Type B pancreatic cell (in vitro differentiated cells): ENCODE results near the gene ANG. TPM values are rescaled to one million over a fixed set of nuclear protein-coding genes. Genes with fewer than 3 reads are reported as not detected.

Experiments used
- DNase-seq: peaks from one replicate; pipeline ENCODE4 v3.0.0; 2021; ENCODE audit warnings: mixed read lengths; ENCODE audit not compliant: unreplicated experiment; ENCODE audit errors: extremely low spot score
- H3K27ac Mint-ChIP-seq: 2 replicates; pipeline ENCODE4 v1.8.0; 2021; ENCODE audit warnings: mild to moderate bottlenecking, mixed read lengths
- H3K27me3 Mint-ChIP-seq: 2 replicates; pipeline ENCODE4 v1.8.0; 2021; ENCODE audit warnings: mixed read lengths
- H3K36me3 Mint-ChIP-seq: 2 replicates; pipeline ENCODE4 v1.8.0; 2021; ENCODE audit warnings: mixed read lengths
- H3K4me1 Mint-ChIP-seq: one replicate; pipeline ENCODE4 v1.8.0; 2021; ENCODE audit warnings: mixed read lengths; ENCODE audit not compliant: unreplicated experiment
- H3K4me3 Mint-ChIP-seq: 2 replicates; pipeline ENCODE4 v1.8.0; 2021; ENCODE audit warnings: mild to moderate bottlenecking, mixed read lengths
- H3K9me3 Mint-ChIP-seq: 2 replicates; pipeline ENCODE4 v1.8.0; 2021; ENCODE audit warnings: mixed read lengths
- total RNA-seq: library from RNA; stranded (reverse); gene quantifications from 2 replicates; pipeline ENCODE4 v1.2.1, GENCODE V29; 2021; ENCODE audit warnings: low replicate concordance
- TF ChIP-seq, protein P1 (sequence below): fragments of 200-600 bp; sonication (generic); conservative IDR thresholded peaks from 2 replicates; pipeline ENCODE4 v1.5.0; 2021; ENCODE audit warnings: antibody characterized with exemption, mild to moderate bottlenecking

The ANG gene
- total RNA-seq, 1 donor from 2014 or later = 24.5 TPM

DNA sequence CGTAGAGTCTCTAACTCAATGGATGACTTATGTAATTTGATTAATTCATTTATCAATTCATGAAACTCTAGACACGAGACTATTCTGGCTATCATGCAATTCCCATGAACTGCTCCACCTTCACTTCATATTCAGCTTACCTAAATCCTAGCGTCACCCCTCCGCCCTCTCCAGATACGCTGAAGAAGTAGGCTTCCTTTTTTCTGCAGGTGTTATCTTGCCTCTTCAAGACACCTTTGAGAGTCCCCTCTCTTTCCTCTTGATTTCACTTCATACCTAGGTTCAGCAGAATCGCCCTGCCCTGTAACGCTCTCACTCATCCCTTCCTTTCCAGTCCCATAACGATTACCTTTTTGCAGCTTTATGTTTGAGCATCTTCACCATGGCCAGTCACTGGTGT lies 8.2 kb upstream of the ANG start:
- no peaks in the 10 kb centered on the region for H3K9me3 Mint-ChIP-seq
- peaks cover 22% of the 10 kb centered on the region for H3K27me3 Mint-ChIP-seq
- H3K4me3 Mint-ChIP-seq = no peak overlapping the region
- H3K27ac Mint-ChIP-seq = no peak overlapping the region
- H3K36me3 Mint-ChIP-seq = no peaks in the 10 kb centered on the region
- TF ChIP-seq, protein P1, sequence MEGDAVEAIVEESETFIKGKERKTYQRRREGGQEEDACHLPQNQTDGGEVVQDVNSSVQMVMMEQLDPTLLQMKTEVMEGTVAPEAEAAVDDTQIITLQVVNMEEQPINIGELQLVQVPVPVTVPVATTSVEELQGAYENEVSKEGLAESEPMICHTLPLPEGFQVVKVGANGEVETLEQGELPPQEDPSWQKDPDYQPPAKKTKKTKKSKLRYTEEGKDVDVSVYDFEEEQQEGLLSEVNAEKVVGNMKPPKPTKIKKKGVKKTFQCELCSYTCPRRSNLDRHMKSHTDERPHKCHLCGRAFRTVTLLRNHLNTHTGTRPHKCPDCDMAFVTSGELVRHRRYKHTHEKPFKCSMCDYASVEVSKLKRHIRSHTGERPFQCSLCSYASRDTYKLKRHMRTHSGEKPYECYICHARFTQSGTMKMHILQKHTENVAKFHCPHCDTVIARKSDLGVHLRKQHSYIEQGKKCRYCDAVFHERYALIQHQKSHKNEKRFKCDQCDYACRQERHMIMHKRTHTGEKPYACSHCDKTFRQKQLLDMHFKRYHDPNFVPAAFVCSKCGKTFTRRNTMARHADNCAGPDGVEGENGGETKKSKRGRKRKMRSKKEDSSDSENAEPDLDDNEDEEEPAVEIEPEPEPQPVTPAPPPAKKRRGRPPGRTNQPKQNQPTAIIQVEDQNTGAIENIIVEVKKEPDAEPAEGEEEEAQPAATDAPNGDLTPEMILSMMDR = no peak
- peaks cover 14% of the 10 kb centered on the region for H3K4me1 Mint-ChIP-seq
- DNase-seq = no peak

DNA sequence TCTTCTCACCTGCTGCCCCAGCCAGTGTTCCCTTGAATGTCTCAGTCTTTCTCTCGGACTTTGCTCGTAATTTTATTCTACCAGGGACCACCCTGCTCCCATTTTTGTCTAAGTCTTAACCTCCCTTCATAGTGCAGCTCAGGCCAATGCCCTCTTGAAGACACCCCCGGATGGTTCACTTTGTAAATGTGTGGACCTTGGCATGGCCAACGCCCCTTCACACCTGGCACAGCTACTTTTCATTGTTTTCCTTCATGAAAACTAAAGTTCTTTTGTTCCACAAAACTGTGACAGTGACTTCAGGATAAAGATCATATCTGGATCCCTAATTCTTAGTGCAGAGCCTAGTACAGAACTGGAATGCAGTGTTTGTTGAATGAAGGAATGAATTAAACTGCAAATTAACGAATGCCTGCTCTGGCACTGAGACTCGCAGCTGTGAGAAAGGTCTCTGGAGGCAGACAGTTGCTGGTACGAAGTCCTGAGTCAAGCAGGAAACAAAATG lies 7.7 kb upstream of the ANG start:
- Mint-ChIP-seq H3K9me3 (no peaks in the 10 kb centered on the region), H3K27ac (no peak overlapping the region), H3K36me3 (no peaks in the 10 kb centered on the region), H3K4me3 (no peak overlapping the region), H3K4me1 (peaks cover 14% of the 10 kb centered on the region), H3K27me3 (peaks cover 17% of the 10 kb centered on the region)
- DNase-seq = no peak
- TF ChIP-seq, protein P1 = no peak

DNA sequence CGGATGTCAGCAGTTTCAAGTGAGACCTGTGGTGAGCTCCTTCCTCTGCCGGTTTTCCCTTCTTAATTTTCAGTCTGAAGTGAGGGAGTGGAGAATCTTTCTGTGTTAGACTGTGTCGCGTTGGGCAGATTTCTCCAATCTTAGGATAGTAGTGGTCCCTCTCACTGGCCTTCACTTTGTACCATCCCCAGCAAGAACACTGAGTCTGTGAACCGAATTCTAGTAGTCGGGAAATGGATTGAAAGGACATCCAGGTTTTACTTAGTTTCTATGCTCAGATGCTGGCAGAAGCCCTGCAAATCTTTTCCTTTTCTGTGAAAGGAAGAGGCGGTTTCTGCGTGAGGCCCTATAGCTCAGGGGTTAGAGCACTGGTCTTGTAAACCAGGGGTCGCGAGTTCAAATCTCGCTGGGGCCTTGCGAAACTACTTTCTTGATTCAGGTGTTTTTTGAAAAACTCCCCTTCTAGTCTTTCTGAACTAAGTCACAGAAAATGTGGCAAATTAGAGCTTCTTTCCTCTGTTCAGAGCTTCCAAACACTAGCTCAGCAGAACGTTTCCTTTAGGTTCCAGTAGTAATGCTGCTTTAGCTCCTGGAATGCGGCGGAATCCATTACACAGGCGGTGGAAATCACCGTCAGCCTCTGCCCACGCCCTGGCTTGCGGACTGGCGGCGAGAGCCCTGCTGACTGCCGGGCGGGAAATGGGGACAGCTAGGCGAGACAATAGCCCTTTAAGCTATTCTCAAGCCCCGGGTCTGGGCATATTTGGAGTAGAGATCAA lies 7.0 kb upstream of the ANG start:
- TF ChIP-seq, protein P1 = no peak

DNA sequence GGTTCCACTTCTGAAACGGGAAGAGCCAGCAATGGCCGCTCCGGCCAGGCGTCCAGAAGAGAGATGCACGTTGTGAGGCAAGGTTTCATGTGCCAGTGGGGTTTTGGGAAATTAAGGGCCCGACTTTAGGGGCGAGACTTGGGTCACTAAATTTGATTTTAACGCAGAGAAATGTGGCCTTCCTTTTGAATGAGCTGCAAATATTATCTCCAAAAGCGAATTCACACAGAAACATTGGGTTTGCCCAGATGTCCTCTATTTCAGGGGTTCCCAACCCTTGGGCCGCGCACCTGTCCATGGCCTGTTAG lies 6.5 kb upstream of the ANG start:
- Mint-ChIP-seq H3K4me1 (peaks cover 19% of the 10 kb centered on the region), H3K27me3 (peaks cover 8% of the 10 kb centered on the region), H3K27ac (no peak overlapping the region), H3K4me3 (no peak overlapping the region), H3K36me3 (no peaks in the 10 kb centered on the region), H3K9me3 (no peaks in the 10 kb centered on the region)
- no peak for DNase-seq
- TF ChIP-seq, protein P1 = no peak

More for the DNA sequence above, 7.0 kb upstream of the ANG start:
- Mint-ChIP-seq H3K27ac (no peak overlapping the region), H3K9me3 (no peaks in the 10 kb centered on the region), H3K4me3 (no peak overlapping the region), H3K36me3 (no peaks in the 10 kb centered on the region), H3K4me1 (peaks cover 19% of the 10 kb centered on the region), H3K27me3 (peaks cover 12% of the 10 kb centered on the region)
- DNase-seq = peak; percentile 87

DNA sequence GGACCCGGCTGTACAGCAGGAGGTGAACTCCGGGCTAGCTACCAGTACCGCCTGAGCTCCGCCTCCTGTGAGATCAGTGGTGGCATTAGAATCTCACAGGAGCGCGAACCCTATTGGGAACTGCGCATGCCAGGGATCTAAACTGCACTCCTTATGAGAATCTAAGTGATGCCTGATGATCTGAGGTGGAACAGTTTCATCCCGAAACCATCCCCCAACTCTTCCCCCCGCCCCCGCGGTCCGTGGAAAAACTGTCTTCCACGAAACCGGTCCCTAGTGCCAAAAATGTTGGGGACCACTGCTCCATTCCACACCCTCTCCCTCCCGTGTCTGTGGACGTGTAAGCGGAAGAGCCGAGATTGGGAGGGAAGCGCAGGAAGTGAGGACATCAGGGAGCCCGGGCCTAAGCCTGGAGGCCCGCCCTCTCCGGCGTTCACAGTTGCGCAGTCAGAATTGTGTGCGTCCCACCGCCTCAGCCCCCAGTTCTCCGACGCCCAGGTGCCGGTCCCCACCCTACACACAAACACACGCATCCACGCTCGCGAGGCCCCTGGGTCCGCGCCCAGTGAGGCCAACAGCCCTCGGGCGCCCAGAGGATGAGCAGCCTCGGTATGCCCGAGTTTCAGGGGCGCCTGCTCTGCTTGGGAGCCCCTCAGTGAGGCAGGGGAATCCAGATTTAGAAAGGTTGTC lies 6.0 kb upstream of the ANG start:
- Mint-ChIP-seq H3K27me3 (peaks cover 8% of the 10 kb centered on the region), H3K36me3 (no peaks in the 10 kb centered on the region), H3K27ac (no peak overlapping the region), H3K9me3 (no peaks in the 10 kb centered on the region), H3K4me3 (no peak overlapping the region), H3K4me1 (peaks cover 19% of the 10 kb centered on the region)
- DNase-seq = peak; percentile 84
- TF ChIP-seq, protein P1 = no peak
